Left renal cortex interstitium (tissue), 4 donors: ENCODE results near the gene MASP2. TPM values are rescaled to one million over a fixed set of nuclear protein-coding genes. Genes with fewer than 3 reads are reported as not detected.
"Not testable (repeated sequence)": the region's sequence is repeated elsewhere in the genome, so short reads cannot be mapped to it uniquely, and the experiment has no call there.

Experiments
- DNase-seq, 4 donors: peaks; one replicate each; pipeline ENCODE4 v3.0.0-alpha.2; 2013; ENCODE audit warnings: low read depth in 4 of 4, low spot score in 2 of 4, missing footprints in 1 of 4
- polyA plus RNA-seq, 4 donors: library from polyadenylated mRNA; unstranded; fragments of 120-200 nt; gene quantifications; one replicate each; pipeline ENCODE4 v1.2.1, GENCODE V29; 2013; ENCODE audit not compliant: insufficient read length in 4 of 4

Gene MASP2
- polyA plus RNA-seq, result 10 to 100 TPM in 1 of 4 donors, 1 to 10 TPM in 3; 2.7 to 10.1 (median 6.0) TPM

GRCh38 chr1:11046625-11047365, at the start of gene MASP2:
MASP2 (minus strand) TSS chr1:11047239; CDS start chr1:11047207, 32 bp downstream.
- DNase-seq, result no peak

- not testable (repeated sequence) for DNase-seq
Measured at GRCh38 chr1:11083784-11084183, 36.7 kb upstream of the MASP2 start.

GRCh38 chr1:11080931-11081330, 33.9 kb upstream of the MASP2 start:
- no peak for DNase-seq

GRCh38 chr1:11078631-11079030, 31.6 kb upstream of the MASP2 start:
- DNase-seq, result no peak

GRCh38 chr1:11073398-11073797, 26.4 kb upstream of the MASP2 start:
- not testable (repeated sequence) for DNase-seq

GRCh38 chr1:11072216-11072917, 25.3 kb upstream of the MASP2 start:
- DNase-seq, result no peak

- no peak for DNase-seq
Measured at GRCh38 chr1:11071463-11072215, 24.6 kb upstream of the MASP2 start.

- DNase-seq, result no peak
Measured at GRCh38 chr1:11070876-11071275, 23.8 kb upstream of the MASP2 start.

- DNase-seq, result no peak
Measured at GRCh38 chr1:11068600-11069473, 21.8 kb upstream of the MASP2 start.

- no peak for DNase-seq
Measured at GRCh38 chr1:11067716-11068599, 20.9 kb upstream of the MASP2 start.

GRCh38 chr1:11065796-11066195, 18.8 kb upstream of the MASP2 start:
- no peak for DNase-seq

GRCh38 chr1:11064942-11065341, 17.9 kb upstream of the MASP2 start:
- no peak for DNase-seq

GRCh38 chr1:11063937-11064537, 17.0 kb upstream of the MASP2 start:
- not testable (repeated sequence) for DNase-seq

- DNase-seq, result no peak
Measured at GRCh38 chr1:11062965-11063401, 15.9 kb upstream of the MASP2 start.

GRCh38 chr1:11061652-11062365, 14.8 kb upstream of the MASP2 start:
- no peak for DNase-seq

- peak; percentile 37 to 83 (median 66) for DNase-seq
Measured at GRCh38 chr1:11059968-11060830, 13.2 kb upstream of the MASP2 start, which contains the start of gene SRM. SRM (minus strand) TSS chr1:11060018; CDS start chr1:11059943, 75 bp downstream.
